Stimulated activated CD8-positive, alpha-beta memory T cell treated with anti-CD3 and anti-CD28 coated beads, Interleukin-4, amount 100 ng/mL, for 4 hours (primary cell): Measurements from ENCODE around the gene MAP7.
"Not testable (repeated sequence)": the region's sequence is repeated elsewhere in the genome, so short reads cannot be mapped to it uniquely, and the experiment has no call there.

Source experiments
- DNase-seq, 2 donors: peaks; one replicate each; pipeline ENCODE4 v3.0.0-alpha.2; 2020; ENCODE audit warnings: low read depth in 2 of 2, low spot score in 1 of 2

The MAP7 gene

GRCh38 chr6:136398453-136398852 lies 151.8 kb downstream of the MAP7 start:
- DNase-seq, result no peak

- DNase-seq, result no peak
These were observed 153.3 kb downstream of the MAP7 start for GRCh38 chr6:136396908-136397307.

- not testable (repeated sequence) for DNase-seq
These were observed 159.3 kb downstream of the MAP7 start for GRCh38 chr6:136390959-136391358.

DNA sequence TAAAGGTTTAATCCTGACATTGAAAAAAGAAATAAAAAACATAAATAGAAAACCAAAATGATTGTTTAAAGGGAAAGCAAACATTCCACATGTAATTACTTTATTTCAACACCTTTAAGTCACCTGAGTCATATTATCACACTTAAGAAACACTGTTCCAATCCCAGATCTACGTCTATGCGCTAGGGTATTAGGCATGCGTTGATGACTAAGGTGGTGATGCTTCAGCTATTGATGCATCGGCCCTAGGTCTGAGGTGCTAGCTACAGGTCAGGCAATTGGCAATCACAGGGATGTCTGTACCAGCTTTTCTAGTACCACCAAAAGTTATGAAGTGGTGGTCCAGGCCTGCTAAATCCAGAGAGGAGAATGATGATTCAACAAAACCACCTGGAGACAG lies 162.9 kb downstream of the MAP7 start:
- no peak for DNase-seq

DNA sequence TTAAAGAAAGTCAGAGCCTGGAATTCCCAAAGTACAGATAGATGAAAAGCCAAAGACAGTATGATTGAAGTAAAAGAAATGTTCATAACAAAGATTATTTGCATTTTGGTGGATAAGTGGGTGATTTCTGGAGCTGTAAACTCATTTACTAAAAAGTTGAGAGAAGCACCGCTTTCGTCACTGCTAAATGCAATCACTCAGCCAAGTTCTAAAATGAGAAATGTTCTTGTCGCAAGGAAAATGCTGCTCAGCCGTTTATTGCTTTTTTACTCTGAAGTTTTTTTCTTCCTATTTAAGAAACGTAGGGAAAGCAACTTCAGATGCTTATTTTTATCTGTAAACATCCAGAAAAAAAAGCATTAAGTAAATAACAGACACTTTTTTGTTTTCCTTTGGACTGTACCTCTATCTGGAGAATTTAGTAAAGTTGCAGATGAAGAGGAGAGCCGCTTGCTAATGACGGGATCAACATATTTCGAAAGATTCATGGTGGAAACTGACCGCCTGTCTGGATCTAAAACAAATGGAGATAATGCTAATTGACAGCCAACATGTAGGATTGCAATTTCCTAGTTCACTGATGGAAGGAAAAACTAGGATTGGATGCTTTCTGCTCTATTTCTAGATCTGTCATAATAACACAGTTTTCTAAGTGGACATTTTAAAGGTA lies 166.8 kb downstream of the MAP7 start:
- DNase-seq, result no peak

- no peak for DNase-seq
These were observed 167.5 kb downstream of the MAP7 start for GRCh38 chr6:136382676-136383252.

DNA sequence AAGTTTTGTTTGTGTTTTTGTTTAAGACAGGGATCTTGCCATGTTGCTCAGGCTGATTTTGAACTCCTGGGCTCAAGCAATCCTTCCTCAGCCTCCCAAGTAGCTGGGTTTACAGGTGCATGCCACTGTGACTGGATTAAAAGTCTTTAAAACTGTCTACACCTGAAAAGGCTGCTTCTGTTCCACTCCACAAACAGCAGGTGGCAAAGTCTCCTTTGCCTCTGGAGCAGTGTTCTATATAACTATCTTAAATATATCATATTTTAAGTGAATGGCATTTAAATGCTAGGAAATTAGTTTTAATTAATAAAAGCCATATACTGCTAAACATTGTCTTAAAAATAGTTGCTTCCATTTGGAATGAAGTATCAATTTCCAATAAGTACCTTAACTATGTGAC lies 171.3 kb downstream of the MAP7 start:
- DNase-seq, result no peak

DNA sequence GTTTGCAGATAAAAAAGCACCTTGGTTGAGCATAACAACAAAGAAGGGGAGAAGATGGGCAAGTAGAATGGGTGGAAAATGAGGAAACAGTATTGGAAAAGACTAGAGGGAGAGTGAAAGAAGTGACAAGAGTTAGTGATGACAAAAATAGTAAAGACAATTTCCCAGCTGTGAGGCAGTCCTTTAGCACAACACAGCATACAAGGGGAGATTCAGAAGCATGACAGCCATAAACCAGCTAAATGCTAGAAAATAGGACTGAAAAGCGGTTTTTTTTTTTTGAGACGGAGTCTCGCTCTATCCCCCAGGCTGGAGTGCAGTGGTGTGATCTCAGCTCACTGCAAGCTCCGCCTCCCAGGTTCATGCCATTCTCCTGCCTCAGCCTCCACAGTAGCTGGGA lies 174.4 kb downstream of the MAP7 start:
- DNase-seq, result not testable (repeated sequence)

DNA sequence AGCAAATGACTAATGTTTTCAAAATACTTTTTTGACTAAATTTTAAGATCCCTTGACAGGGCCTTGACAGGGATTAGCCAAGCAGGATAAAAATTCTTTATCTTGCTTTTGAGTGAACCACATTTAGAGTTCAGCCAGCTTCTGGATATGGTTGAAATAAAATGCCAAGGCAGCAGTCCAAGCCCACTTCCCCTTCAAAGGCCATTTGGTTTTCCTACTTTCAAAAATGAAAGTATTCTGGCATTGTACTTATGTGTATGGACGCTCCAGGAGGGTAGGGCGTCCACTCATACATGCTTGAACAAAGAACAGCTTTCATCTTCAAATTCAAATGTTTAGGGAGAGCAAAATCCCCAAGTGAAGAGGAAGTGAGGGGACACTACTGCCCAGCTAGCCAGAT lies 178.3 kb downstream of the MAP7 start:
- no peak for DNase-seq

DNA sequence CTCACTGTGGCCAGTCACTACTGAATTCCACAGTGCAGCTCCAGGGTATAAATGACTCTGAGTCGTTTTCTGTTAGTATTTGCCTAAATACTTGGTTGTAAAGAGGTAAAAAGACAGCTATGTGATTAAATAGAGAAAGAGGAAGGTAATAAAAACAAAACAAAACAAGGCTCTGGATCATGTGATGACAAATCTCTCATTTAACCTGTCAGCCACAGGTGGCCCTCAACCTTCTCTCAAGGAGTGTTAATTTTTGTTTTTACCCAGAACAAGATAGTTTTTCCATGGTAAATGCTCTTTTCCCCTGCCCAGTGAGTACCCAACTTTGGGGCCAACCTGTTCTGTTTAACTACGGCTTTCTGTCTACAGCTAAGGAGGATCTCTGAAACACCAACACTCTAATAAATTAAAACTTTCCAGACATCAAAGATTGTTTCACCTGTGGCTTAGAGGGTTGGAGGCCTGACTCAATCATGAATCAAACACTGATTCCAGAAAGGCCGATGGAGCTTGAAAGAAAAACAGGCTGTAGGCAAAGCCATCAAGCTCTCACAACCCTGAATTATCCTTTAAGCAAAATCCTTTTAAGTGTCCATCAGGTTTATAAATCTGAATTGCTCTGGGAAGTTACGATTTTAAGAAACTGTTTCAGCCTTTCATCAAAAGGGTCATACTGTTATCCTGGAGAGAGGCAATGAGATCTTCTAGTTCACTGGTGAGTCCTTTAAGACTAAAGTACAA lies 179.1 kb downstream of the MAP7 start:
- DNase-seq, result no peak

DNA sequence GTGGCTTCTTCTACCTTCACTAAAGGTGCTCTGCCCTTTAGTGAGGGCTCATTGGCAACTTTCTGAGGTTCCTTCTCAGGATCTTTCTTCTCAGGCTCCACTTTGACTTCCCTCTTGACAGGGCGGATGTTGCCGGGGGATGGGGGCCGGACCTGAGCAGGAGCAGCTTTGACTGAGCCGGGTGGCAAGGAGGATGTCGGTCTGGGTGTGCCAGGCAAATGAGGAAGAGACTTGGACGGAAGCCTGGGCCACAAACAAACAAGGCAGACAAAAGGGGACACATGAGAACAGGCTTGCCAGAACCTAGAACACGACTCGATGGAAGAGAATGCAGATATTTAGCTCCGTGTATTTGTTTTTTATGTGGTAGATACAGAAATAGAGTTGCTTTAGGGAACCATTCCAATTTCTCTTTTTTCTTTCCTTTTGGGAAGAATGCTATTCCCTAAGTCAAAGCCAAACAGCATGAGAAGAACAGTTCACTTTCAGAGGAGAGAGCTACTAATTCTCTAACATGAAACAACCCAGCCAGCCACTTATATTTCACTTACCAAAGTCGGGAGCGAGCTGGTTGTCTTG lies 184.4 kb downstream of the MAP7 start:
- DNase-seq, result no peak

- no peak for DNase-seq
These were observed 187.5 kb downstream of the MAP7 start for GRCh38 chr6:136362421-136363356.

- no peak for DNase-seq
These were observed 188.4 kb downstream of the MAP7 start for GRCh38 chr6:136361787-136362186.

GRCh38 chr6:136360783-136361182 lies 189.4 kb downstream of the MAP7 start:
- DNase-seq, result no peak

GRCh38 chr6:136359851-136360250 lies 190.4 kb downstream of the MAP7 start:
- no peak for DNase-seq

- no peak for DNase-seq
These were observed 198.6 kb downstream of the MAP7 start for GRCh38 chr6:136351518-136352110.

GRCh38 chr6:136350914-136351313 lies 199.3 kb downstream of the MAP7 start:
- DNase-seq, result no peak

DNA sequence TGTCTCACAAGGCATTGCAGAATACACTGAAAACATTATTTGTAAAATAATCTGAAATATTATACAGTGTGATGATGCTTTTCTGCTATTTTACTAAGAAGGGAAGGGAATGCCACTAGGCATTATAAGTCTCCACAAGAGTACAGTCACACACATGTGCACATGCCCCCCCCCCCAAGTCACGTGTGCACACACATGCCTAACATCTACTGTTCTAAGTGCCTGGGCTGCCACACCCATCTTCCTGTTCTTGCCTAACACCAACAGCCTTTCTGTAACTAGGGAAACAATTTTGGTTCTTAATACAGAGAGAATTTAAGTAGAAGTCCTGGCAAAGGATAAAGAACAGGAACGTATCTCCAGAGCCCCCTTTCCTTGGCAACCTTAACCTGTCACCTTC lies 202.4 kb downstream of the MAP7 start:
- no peak for DNase-seq

GRCh38 chr6:136345145-136345544 lies 205.1 kb downstream of the MAP7 start:
- no peak for DNase-seq

DNA sequence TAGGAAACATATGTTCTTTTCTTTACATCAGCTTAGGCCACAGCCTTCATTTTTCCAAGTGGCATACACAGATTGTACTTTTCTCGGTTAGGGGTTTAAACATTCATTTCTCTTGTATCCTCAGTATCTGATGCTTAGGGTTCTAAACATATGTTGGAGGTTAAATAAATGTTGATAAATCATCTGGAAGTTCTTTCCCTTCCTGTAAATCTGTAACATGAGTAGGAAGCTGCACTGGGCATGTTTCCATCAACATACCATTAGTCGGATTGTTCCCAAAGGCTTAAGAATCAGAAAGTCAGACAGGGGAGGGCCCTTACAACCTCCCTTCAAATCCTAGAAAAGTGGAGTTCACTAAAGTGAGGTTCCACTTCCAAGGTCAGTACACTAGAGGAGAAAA lies 205.8 kb downstream of the MAP7 start:
- DNase-seq, result no peak

- no peak for DNase-seq
These were observed 206.5 kb downstream of the MAP7 start for GRCh38 chr6:136343700-136344099.
